GM18520 (cell line): Measurements from ENCODE around the gene SULT1E1.

ENCODE experiments used
- ATAC-seq: cut with Tn5 transposase; IDR thresholded peaks from one replicate; pipeline ENCODE4 v1.9.1; 2021; ENCODE audit not compliant: unreplicated experiment

The SULT1E1 gene

GRCh38 chr4:69800599-69800998, 59.3 kb downstream of the SULT1E1 start:
- no peak for ATAC-seq

- no peak for ATAC-seq
Observed at GRCh38 chr4:69799337-69799736, 60.6 kb downstream of the SULT1E1 start.

GRCh38 chr4:69793732-69794131, 66.2 kb downstream of the SULT1E1 start:
- ATAC-seq = no peak
